Measurements from ENCODE around the gene IFT80.

GRCh38 chr3:160368804-160369203, 30.2 kb downstream of the IFT80 start:
- TF ChIP-seq CTCF (IDR thresholded peaks at IDR 0.05), result no peak
- no peak for TF ChIP-seq POLR2A (IDR thresholded peaks at IDR 0.05)
